H9 (cell line): ENCODE data around the gene MCOLN3. TPM values are rescaled to one million over a fixed set of nuclear protein-coding genes. Genes with fewer than 3 reads are reported as not detected.

Source experiments
- DNase-seq: peaks from one replicate; pipeline ENCODE4 v3.0.0-alpha.2; 2017
- H2AFZ ChIP-seq: one replicate; pipeline ENCODE4 v1.6.1; 2013; ENCODE audit warnings: mild to moderate bottlenecking, low read length, control low read depth, moderate library complexity
- H2AK5ac ChIP-seq: 2 replicates; pipeline ENCODE4 v1.6.1; 2013; ENCODE audit warnings: low read length, control low read depth, mixed read lengths; ENCODE audit not compliant: insufficient read length
- H2BK120ac ChIP-seq: one replicate; pipeline ENCODE4 v1.6.1; 2013; ENCODE audit warnings: low read depth, mild to moderate bottlenecking, low read length, control low read depth, inconsistent platforms; ENCODE audit not compliant: poor library complexity, severe bottlenecking
- H2BK12ac ChIP-seq: 2 replicates; pipeline ENCODE4 v1.6.1; 2013; ENCODE audit warnings: low read length, control low read depth, mixed read lengths, low read depth; ENCODE audit not compliant: insufficient read length
- H2BK15ac ChIP-seq: 2 replicates; pipeline ENCODE4 v1.6.1; 2013; ENCODE audit warnings: low read depth, low read length, control low read depth
- H2BK20ac ChIP-seq: one replicate; pipeline ENCODE4 v1.6.1; 2013; ENCODE audit warnings: low read depth, mild to moderate bottlenecking, low read length, control low read depth, inconsistent platforms; ENCODE audit not compliant: poor library complexity, severe bottlenecking
- H2BK5ac ChIP-seq: 2 replicates; pipeline ENCODE4 v1.6.1; 2013; ENCODE audit warnings: low read length, control low read depth, mixed read lengths; ENCODE audit not compliant: insufficient read length
- H3K14ac ChIP-seq: 2 replicates; pipeline ENCODE4 v1.6.1; 2013; ENCODE audit warnings: low read length, control low read depth; ENCODE audit not compliant: insufficient read depth
- H3K18ac ChIP-seq: 2 replicates; pipeline ENCODE4 v1.6.1; 2013; ENCODE audit warnings: low read depth, mild to moderate bottlenecking, mixed read lengths, low read length, control low read depth; ENCODE audit not compliant: insufficient read length
- H3K23ac ChIP-seq: 2 replicates; pipeline ENCODE4 v1.6.1; 2013; ENCODE audit warnings: low read length, control low read depth, mixed read lengths, low read depth; ENCODE audit not compliant: insufficient read length
- H3K23me2 ChIP-seq: 2 replicates; pipeline ENCODE4 v1.6.1; 2013; ENCODE audit warnings: low read depth, mild to moderate bottlenecking, mixed read lengths, low read length, control low read depth; ENCODE audit not compliant: insufficient read length, poor library complexity, severe bottlenecking
- H3K27ac ChIP-seq: 2 replicates; pipeline ENCODE4 v1.5.1; 2013; ENCODE audit warnings: low read length, control low read depth, mixed read lengths, low read depth; ENCODE audit not compliant: insufficient read length
- H3K27me3 ChIP-seq: 2 replicates; pipeline ENCODE4 v1.6.1; 2013; ENCODE audit warnings: low read length, control low read depth, inconsistent platforms; ENCODE audit not compliant: insufficient read depth
- H3K4ac ChIP-seq: 2 replicates; pipeline ENCODE4 v1.6.1; 2013; ENCODE audit warnings: low read depth, mild to moderate bottlenecking, control low read depth, inconsistent platforms, low read length, moderate library complexity
- H3K4me1 ChIP-seq: 2 replicates; pipeline ENCODE4 v1.6.1; 2013; ENCODE audit warnings: low read length, control low read depth, inconsistent platforms; ENCODE audit not compliant: insufficient read depth
- H3K4me2 ChIP-seq: 2 replicates; pipeline ENCODE4 v1.6.1; 2013; ENCODE audit warnings: low read length, control low read depth, mixed read lengths; ENCODE audit not compliant: insufficient read length, insufficient read depth
- H3K56ac ChIP-seq: 2 replicates; pipeline ENCODE4 v1.6.1; 2013; ENCODE audit warnings: low read depth, mild to moderate bottlenecking, mixed read lengths, low read length, control low read depth; ENCODE audit not compliant: insufficient read length
- H3K79me1 ChIP-seq: 2 replicates; pipeline ENCODE4 v1.6.1; 2013; ENCODE audit warnings: low read depth, mild to moderate bottlenecking, moderate library complexity, low read length, control low read depth, inconsistent platforms; ENCODE audit not compliant: insufficient read depth, poor library complexity, severe bottlenecking
- H3K79me2 ChIP-seq: 2 replicates; pipeline ENCODE4 v1.6.1; 2013; ENCODE audit warnings: low read length, control low read depth, inconsistent platforms; ENCODE audit not compliant: insufficient read depth
- H3K9ac ChIP-seq: 2 replicates; pipeline ENCODE4 v1.6.1; 2013; ENCODE audit warnings: low read length, control low read depth, mixed read lengths; ENCODE audit not compliant: insufficient read length; ENCODE audit errors: extremely low read depth
- H3K9me3 ChIP-seq: one replicate; pipeline ENCODE4 v1.6.1; 2013; ENCODE audit warnings: low read depth, low read length, inconsistent platforms; ENCODE audit not compliant: control insufficient read depth
- H3T11ph ChIP-seq: one replicate; pipeline ENCODE4 v1.6.1; 2013; ENCODE audit warnings: mild to moderate bottlenecking, low read length, control low read depth, inconsistent platforms
- H4K20me1 ChIP-seq: one replicate; pipeline ENCODE4 v1.6.1; 2013; ENCODE audit not compliant: control insufficient read depth, insufficient read length, insufficient read depth
- H4K5ac ChIP-seq: 2 replicates; pipeline ENCODE4 v1.6.1; 2013; ENCODE audit warnings: low read depth, mild to moderate bottlenecking, mixed read lengths, low read length, control low read depth; ENCODE audit not compliant: insufficient read length
- H4K8ac ChIP-seq: replicated peaks from 2 replicates; pipeline ENCODE4 v1.6.1; 2013; ENCODE audit warnings: low read length, control low read depth, mixed read lengths, low read depth; ENCODE audit not compliant: insufficient read length
- H4K91ac ChIP-seq: 2 replicates; pipeline ENCODE4 v1.6.1; 2013; ENCODE audit warnings: low read depth, mild to moderate bottlenecking, moderate library complexity, mixed read lengths, low read length, control low read depth; ENCODE audit not compliant: insufficient read length
- H3K27ac Mint-ChIP-seq, 3 experiments: 2 replicates in 2 of 3; 3 replicates in 1 of 3; pipeline ENCODE4 v1.8.0; 2020 to 2021; ENCODE audit warnings: mixed read lengths in 3 of 3, mild to moderate bottlenecking in 1 of 3, moderate library complexity in 1 of 3
- H3K27me3 Mint-ChIP-seq: 2 replicates; pipeline ENCODE4 v1.8.0; 2021; ENCODE audit warnings: low read depth, mild to moderate bottlenecking, moderate library complexity, mixed read lengths
- H3K36me3 Mint-ChIP-seq, 3 experiments: 2 replicates in 2 of 3; 3 replicates in 1 of 3; pipeline ENCODE4 v1.8.0; 2020 to 2021; ENCODE audit warnings: low read depth in 3 of 3, mixed read lengths in 3 of 3; ENCODE audit not compliant: insufficient read depth in 1 of 3
- H3K4me1 Mint-ChIP-seq, 2 experiments: 2 replicates each; pipeline ENCODE4 v1.8.0; 2020; ENCODE audit warnings: mixed read lengths in 2 of 2
- H3K4me3 Mint-ChIP-seq, 2 experiments: 2 replicates in 1 of 2; 3 replicates in 1 of 2; pipeline ENCODE4 v1.8.0; 2020 to 2021; ENCODE audit warnings: mild to moderate bottlenecking in 2 of 2, mixed read lengths in 2 of 2, moderate library complexity in 1 of 2
- H3K9me3 Mint-ChIP-seq, 2 experiments: 2 replicates in 1 of 2; 3 replicates in 1 of 2; pipeline ENCODE4 v1.8.0; 2020; ENCODE audit warnings: mild to moderate bottlenecking in 2 of 2, mixed read lengths in 2 of 2, moderate library complexity in 1 of 2
- CTCF ChIP-seq: fragments of 200-600 bp; sonication (generic); conservative IDR thresholded peaks from 3 replicates; pipeline ENCODE4 v1.8.0; 2021; ENCODE audit warnings: antibody characterized with exemption, mild to moderate bottlenecking
- WGBS: extraction: QIAGEN DNeasy Blood & Tissue Kit; methylation state at CpG from one replicate; pipeline ENCODE4 v1.1.7; 2013; ENCODE audit warnings: missing lambda C conversion rate, low lambda C conversion rate, mixed read lengths; ENCODE audit not compliant: insufficient read length; ENCODE audit errors: extremely low coverage; 5-methylcytosine and 5-hydroxymethylcytosine counted together
- total RNA-seq: library from RNA; stranded (reverse); gene quantifications from 2 replicates; pipeline ENCODE4 v1.2.1, GENCODE V29; 2021

MCOLN3 gene
- total RNA-seq, 1 experiment from 2014 or later: 10.8 TPM

- Histone ChIP-seq H3K56ac (no peak overlapping the region), H3K79me1 (no peaks in the 10 kb centered on the region), H4K5ac (no peak overlapping the region), H2BK15ac (no peak overlapping the region), H4K91ac (no peak overlapping the region), H3K4me2 (no peak overlapping the region), H3K4ac (no peak overlapping the region), H2BK120ac (no peak overlapping the region), H3K23me2 (no peaks in the 10 kb centered on the region), H3K27ac (no peak overlapping the region), H2AK5ac (no peak overlapping the region), H2AFZ (no peak overlapping the region), H3K4me1 (no peaks in the 10 kb centered on the region), H3T11ph (no peak overlapping the region), H4K8ac (no peak overlapping the region), H3K14ac (no peak overlapping the region), H2BK5ac (no peak overlapping the region), H3K18ac (no peak overlapping the region), H4K20me1 (no peaks in the 10 kb centered on the region), H3K23ac (no peak overlapping the region), H3K9me3 (no peaks in the 10 kb centered on the region), H3K79me2 (no peaks in the 10 kb centered on the region), H2BK20ac (no peak overlapping the region), H3K9ac (no peak overlapping the region), H2BK12ac (no peak overlapping the region), H3K27me3 (no peaks in the 10 kb centered on the region; the same call in 1 of the 2 replicates)
- TF ChIP-seq CTCF: no peak
- no CpG with 5 or more reads among the region's 8 CpGs for WGBS
- no peak overlapping the region for H3K4me3 Mint-ChIP-seq
- H3K27ac Mint-ChIP-seq: no peak overlapping the region; a peak in 1 of 7 replicates
- H3K27me3 Mint-ChIP-seq: peaks cover 36% of the 10 kb centered on the region
- H3K9me3 Mint-ChIP-seq: peaks cover 0 to 2% of the 10 kb centered on the region in 2 experiments; a peak in 1 of 5 replicates
- H3K4me1 Mint-ChIP-seq: peaks cover 0 to 3% of the 10 kb centered on the region in 2 experiments; a peak in 3 of 4 replicates
- no peaks in the 10 kb centered on the region; a peak in 1 of 7 replicates for H3K36me3 Mint-ChIP-seq
- no peak for DNase-seq
Observed at GRCh38 chr1:84991097-84991920, 57.0 kb downstream of the MCOLN3 start.
